Body of pancreas (tissue), 4 donors: Measurements from ENCODE around the gene C1RL.

Source experiments
- POLR2A ChIP-seq, 3 donors: fragments of 450-650 bp; IDR thresholded peaks; one replicate each; pipeline ENCODE4 v1.6.1; 2016; ENCODE audit warnings: antibody characterized with exemption in 3 of 3, mild to moderate bottlenecking in 2 of 3
- TF ChIP-seq, protein P1 (sequence below), 7 experiments: fragments of 450-650 bp in 4 of 7; fragments of 200-600 bp in 3 of 7; sonication (generic) in 3 of 7; IDR thresholded peaks; one replicate each; pipeline ENCODE4 v1.5.1; 2016 to 2019; ENCODE audit warnings: antibody characterized with exemption in 7 of 7

DNA sequence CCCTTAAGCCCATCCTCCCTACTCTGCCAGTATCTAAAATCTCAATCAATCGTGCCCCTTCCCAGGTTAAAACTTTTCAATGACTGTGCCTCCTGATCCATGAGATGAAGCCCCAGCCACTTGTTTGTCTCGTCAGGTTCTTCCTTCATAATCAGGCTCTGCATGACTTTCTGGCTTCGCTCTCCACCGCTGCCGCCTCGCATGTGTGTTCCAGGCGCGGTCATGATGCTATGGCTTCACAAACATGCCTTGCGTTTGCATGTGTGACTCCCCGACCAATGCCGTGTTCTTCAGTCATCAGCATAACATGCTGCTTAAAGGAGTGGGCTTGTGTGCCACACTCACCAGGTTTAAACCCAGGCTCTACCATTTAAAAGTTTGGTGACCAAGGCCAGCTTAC, 5.0 kb upstream of the C1RL start:
- TF ChIP-seq, protein P1, sequence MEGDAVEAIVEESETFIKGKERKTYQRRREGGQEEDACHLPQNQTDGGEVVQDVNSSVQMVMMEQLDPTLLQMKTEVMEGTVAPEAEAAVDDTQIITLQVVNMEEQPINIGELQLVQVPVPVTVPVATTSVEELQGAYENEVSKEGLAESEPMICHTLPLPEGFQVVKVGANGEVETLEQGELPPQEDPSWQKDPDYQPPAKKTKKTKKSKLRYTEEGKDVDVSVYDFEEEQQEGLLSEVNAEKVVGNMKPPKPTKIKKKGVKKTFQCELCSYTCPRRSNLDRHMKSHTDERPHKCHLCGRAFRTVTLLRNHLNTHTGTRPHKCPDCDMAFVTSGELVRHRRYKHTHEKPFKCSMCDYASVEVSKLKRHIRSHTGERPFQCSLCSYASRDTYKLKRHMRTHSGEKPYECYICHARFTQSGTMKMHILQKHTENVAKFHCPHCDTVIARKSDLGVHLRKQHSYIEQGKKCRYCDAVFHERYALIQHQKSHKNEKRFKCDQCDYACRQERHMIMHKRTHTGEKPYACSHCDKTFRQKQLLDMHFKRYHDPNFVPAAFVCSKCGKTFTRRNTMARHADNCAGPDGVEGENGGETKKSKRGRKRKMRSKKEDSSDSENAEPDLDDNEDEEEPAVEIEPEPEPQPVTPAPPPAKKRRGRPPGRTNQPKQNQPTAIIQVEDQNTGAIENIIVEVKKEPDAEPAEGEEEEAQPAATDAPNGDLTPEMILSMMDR (IDR thresholded peaks at IDR 0.05), result no peak
- TF ChIP-seq POLR2A (IDR thresholded peaks at IDR 0.05), result no peak
